Uterus (tissue), 4 donors: Measurements from ENCODE around the gene CAB39. TPM values are rescaled to one million over a fixed set of nuclear protein-coding genes. Genes with fewer than 3 reads are reported as not detected.

Source experiments
- DNase-seq, 2 donors: peaks; one replicate each; pipeline ENCODE4 v3.0.0-alpha.2; 2019 to 2020
- H3K27ac ChIP-seq, 2 donors: fragments of 200-600 bp; sonication (generic); 1 replicate in 1 of 2; 2 replicates in 1 of 2; pipeline ENCODE4 v1.5.1; 2016 to 2018
- H3K27me3 ChIP-seq, 2 donors: fragments of 200-600 bp; sonication (generic); one replicate each; pipeline ENCODE4 v1.5.1; 2018 to 2019; ENCODE audit warnings: control low read depth in 1 of 2
- H3K36me3 ChIP-seq, 2 donors: fragments of 200-600 bp; sonication (generic); one replicate each; pipeline ENCODE4 v1.5.1; 2019; ENCODE audit warnings: control low read depth in 1 of 2
- H3K4me1 ChIP-seq, 2 donors: fragments of 200-600 bp; sonication (generic); one replicate each; pipeline ENCODE4 v1.5.1; 2018 to 2019; ENCODE audit warnings: control low read depth in 1 of 2
- H3K4me3 ChIP-seq, 2 donors: fragments of 200-600 bp; sonication (generic); 1 replicate in 1 of 2; 2 replicates in 1 of 2; pipeline ENCODE4 v1.5.1; 2018 to 2019; ENCODE audit warnings: mild to moderate bottlenecking in 1 of 2
- H3K9me3 ChIP-seq, 2 donors: fragments of 200-600 bp; sonication (generic); one replicate each; pipeline ENCODE4 v1.5.1; 2019; ENCODE audit warnings: control low read depth in 1 of 2
- POLR2A ChIP-seq, 2 donors: fragments of 450-650 bp; IDR thresholded peaks; one replicate each; pipeline ENCODE4 v1.6.1; 2016; ENCODE audit warnings: antibody characterized with exemption in 2 of 2, mild to moderate bottlenecking in 1 of 2, moderate library complexity in 1 of 2
- intact Hi-C: fragments of 100-400 bp; cut with DNase I; formaldehyde crosslinking; loops from one replicate; pipeline ENCODE4 v1.15.1; 2023; ENCODE audit warnings: low total_unique reads
- total RNA-seq, 4 donors: library from RNA; depleted of rRNA in 3 of 4; stranded (reverse); fragments of >200 nt in 3 of 4; gene quantifications; one replicate each; pipeline versions ENCODE4 v1.1.0 to v1.2.4, GENCODE V29; 2014 to 2023
- TF ChIP-seq, protein P1 (sequence below), 4 experiments: fragments of 200-600 bp in 2 of 4; fragments of 450-650 bp in 2 of 4; sonication (generic) in 2 of 4; IDR thresholded peaks; one replicate each; pipeline ENCODE4 v1.5.1; 2016 to 2019; ENCODE audit warnings: antibody characterized with exemption in 4 of 4, mild to moderate bottlenecking in 2 of 4, moderate library complexity in 1 of 4
- donor health status: DM: yes; HTN: yes; CAD: no.

The CAB39 gene
- total RNA-seq, 4 donors from 2014 or later: 33.6 to 121 (median 78.0) TPM

DNA sequence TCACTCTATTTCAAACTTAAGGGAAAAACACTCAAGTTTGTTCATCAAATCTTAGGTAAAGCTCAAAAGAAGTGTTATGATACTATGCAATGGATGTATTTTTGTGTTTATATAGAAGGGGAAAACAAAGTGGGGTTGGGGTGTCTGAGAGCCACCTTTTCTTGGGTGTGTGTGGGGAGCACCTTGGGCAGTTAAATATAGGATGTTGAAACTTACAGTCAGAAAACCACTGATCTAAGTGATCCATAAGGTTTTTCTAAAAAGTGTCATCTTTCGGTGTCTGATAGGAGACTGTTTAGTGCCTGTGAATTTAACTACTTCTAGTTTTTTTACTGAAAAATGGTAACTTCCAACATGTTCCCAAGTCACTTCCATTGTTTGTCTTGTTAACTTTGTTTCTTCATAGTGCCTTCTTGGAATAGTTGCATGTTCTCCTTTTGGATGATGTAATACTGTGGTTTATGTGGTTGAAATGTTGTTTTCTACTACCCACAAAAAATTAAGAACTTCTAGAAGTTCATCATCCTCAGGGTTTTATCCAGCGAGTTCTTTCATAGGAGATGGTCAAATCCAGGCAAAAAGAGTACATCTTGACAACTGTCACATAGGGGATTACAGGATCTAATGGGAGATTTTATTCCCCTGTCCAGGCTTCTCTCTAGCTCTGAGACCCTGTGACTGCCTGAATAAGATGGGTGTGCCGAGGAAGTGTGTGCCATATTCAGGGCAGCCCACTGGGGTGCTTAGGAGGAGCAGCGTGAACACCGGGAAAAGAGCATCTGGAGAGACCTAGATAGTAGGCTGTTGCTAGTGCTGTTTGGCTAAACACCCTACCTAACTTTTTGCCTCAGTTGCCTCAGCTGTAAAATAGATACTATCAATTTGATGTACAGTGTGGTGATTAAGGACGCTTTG is 46.2 kb downstream of the CAB39 start:
- intact Hi-C loops: no loop called here
- no peaks in the 10 kb centered on the region for H3K9me3 ChIP-seq
- no peaks in the 10 kb centered on the region for H3K4me1 ChIP-seq
- no peak for DNase-seq
- H3K27me3 ChIP-seq: no peaks in the 10 kb centered on the region
- TF ChIP-seq POLR2A (IDR thresholded peaks at IDR 0.05): no peak
- H3K27ac ChIP-seq: peak overlapping the region; percentile 9 to 10
- H3K36me3 ChIP-seq: no peaks in the 10 kb centered on the region
- no peak overlapping the region for H3K4me3 ChIP-seq

DNA sequence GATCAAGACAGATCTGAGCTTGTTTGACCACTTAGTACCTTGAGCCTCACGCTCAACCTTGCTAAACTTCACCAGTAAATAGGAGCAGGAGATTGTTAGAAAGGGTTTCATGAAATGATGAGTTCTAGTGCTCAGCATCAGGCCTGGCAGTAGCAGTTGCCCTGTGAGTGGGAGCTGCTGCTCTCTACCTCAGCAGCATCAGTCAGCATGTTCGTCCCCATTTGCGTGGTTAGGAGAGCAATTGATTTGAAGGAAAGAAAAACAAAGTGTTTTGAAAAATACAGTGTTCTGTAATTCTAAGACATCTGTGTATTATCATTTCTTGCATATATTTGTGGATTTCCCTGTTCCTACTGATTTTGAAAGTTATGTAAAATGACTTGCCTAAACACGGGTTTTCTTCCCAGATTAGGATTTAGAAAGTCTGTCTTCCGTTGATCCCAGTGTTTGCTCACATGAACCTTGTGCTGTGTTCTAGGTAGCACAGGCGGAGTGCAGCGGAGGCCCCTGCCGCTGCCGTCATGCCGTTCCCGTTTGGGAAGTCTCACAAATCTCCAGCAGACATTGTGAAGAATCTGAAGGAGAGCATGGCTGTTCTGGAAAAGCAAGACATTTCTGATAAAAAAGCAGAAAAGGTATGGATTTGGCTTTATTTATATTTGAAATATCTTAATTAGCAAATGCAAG is 47.0 kb downstream of the CAB39 start:
- TF ChIP-seq, protein P1, sequence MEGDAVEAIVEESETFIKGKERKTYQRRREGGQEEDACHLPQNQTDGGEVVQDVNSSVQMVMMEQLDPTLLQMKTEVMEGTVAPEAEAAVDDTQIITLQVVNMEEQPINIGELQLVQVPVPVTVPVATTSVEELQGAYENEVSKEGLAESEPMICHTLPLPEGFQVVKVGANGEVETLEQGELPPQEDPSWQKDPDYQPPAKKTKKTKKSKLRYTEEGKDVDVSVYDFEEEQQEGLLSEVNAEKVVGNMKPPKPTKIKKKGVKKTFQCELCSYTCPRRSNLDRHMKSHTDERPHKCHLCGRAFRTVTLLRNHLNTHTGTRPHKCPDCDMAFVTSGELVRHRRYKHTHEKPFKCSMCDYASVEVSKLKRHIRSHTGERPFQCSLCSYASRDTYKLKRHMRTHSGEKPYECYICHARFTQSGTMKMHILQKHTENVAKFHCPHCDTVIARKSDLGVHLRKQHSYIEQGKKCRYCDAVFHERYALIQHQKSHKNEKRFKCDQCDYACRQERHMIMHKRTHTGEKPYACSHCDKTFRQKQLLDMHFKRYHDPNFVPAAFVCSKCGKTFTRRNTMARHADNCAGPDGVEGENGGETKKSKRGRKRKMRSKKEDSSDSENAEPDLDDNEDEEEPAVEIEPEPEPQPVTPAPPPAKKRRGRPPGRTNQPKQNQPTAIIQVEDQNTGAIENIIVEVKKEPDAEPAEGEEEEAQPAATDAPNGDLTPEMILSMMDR (IDR thresholded peaks at IDR 0.05): no peak
- no peak for TF ChIP-seq POLR2A (IDR thresholded peaks at IDR 0.05)
- Histone ChIP-seq H3K4me1 (no peaks in the 10 kb centered on the region), H3K4me3 (no peak overlapping the region), H3K36me3 (no peaks in the 10 kb centered on the region), H3K27me3 (no peaks in the 10 kb centered on the region), H3K9me3 (no peaks in the 10 kb centered on the region), H3K27ac (peak overlapping the region; percentile 9 to 10)
- intact Hi-C loops: no loop called here
- no peak for DNase-seq

DNA sequence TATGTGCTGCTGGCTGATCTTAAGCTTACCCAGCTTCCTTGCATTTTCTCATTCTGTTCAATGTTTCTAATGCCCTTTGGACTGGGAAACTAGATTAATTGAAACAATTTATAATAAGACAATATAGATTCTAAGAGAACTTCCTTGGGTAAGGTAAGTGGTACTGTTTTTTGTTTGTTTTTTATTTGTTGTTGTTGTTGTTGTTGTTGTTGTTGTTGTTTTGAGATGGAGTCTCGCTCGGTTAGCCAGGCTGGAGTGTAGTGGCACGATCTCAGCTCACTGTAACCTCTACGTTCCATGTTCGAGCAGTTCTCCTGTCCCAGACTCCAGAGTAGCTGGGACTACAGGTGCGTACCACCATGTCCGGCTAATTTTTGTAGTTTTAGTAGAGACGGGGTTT is 49.1 kb downstream of the CAB39 start:
- Histone ChIP-seq H3K27me3 (no peaks in the 10 kb centered on the region), H3K4me1 (no peaks in the 10 kb centered on the region), H3K36me3 (no peaks in the 10 kb centered on the region), H3K27ac (no peak overlapping the region), H3K4me3 (no peak overlapping the region), H3K9me3 (no peaks in the 10 kb centered on the region)
- TF ChIP-seq, protein P1 (IDR thresholded peaks at IDR 0.05): no peak
- TF ChIP-seq POLR2A (IDR thresholded peaks at IDR 0.05): no peak
- no peak for DNase-seq
- intact Hi-C loops: no loop called here

DNA sequence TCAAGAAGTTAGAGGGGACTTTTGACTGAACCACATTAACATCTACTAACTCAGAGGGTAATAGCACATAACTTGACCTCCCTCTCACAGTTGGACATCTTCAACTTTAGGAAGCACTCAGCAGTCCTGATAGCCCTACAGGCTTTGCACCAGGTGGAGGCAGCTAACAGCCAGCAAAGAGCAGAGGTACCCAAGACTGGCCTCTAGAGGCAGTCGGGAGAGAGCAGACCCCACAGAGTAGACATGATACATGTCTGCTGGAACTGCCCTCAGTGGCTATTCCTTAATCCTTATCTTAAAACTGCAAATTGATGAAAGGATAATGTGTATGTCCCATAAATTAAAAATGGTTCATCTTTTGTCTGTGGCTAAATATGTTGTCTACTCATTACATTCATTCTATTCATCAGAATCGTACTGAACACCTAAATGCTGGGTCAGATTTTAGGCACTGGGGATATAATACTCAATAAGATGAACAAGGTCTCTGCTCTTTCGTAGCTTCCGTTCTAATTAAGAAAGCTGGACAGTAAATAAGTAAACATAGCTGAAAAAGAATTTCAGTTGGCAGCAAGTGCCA is 49.8 kb downstream of the CAB39 start:
- no peak overlapping the region for H3K4me3 ChIP-seq
- H3K27me3 ChIP-seq: no peaks in the 10 kb centered on the region
- no peaks in the 10 kb centered on the region for H3K36me3 ChIP-seq
- intact Hi-C loops: no loop called here
- H3K4me1 ChIP-seq: no peaks in the 10 kb centered on the region
- no peak for TF ChIP-seq POLR2A (IDR thresholded peaks at IDR 0.05)
- TF ChIP-seq, protein P1 (IDR thresholded peaks at IDR 0.05): peak in 1 of 4 experiments; percentile 21
- H3K9me3 ChIP-seq: no peaks in the 10 kb centered on the region
- DNase-seq: no peak
- H3K27ac ChIP-seq: no peak overlapping the region

DNA sequence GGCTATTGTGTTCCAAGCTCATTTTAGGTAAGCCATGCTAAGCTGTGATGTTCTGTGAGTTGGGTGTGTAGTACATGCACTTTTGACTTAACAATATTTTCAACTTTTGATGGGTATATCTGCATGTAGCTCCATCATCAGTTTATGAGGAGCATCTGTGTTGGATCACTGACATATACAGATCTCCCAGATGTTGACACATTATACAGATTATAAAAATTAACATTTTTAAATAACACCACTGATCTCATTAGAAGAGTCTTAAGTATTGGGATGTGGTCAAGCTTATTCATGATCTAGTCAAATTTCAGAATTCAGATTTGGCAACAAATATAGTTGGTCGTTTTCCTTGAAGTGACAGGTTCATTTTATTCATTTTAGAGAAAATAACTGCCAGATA is 51.7 kb downstream of the CAB39 start:
- no peak overlapping the region for H3K4me3 ChIP-seq
- no peaks in the 10 kb centered on the region for H3K9me3 ChIP-seq
- H3K27me3 ChIP-seq: no peaks in the 10 kb centered on the region
- DNase-seq: no peak
- no peak overlapping the region for H3K27ac ChIP-seq
- no peak for TF ChIP-seq POLR2A (IDR thresholded peaks at IDR 0.05)
- TF ChIP-seq, protein P1 (IDR thresholded peaks at IDR 0.05): no peak
- H3K4me1 ChIP-seq: no peaks in the 10 kb centered on the region
- no peaks in the 10 kb centered on the region for H3K36me3 ChIP-seq
- intact Hi-C loops: no loop called here
